Right ventricle myocardium inferior (tissue), 1 donor: ENCODE measurements around the gene RBMS3. TPM values are rescaled to one million over a fixed set of nuclear protein-coding genes. Genes with fewer than 3 reads are reported as not detected.

Source experiments
- ATAC-seq: fragments of 200-7000 bp; cut with Tn5 transposase; one replicate; pipeline ENCODE4 v1.9.1; 2020; ENCODE audit warnings: mild to moderate bottlenecking, moderate library complexity
- DNase-seq: peaks from one replicate; pipeline ENCODE4 v3.0.0; 2021; ENCODE audit errors: missing footprints
- intact Hi-C: fragments of 100-400 bp; cut with DNase I; formaldehyde crosslinking; loops from one replicate; pipeline ENCODE4 v1.11.0; 2022
- total RNA-seq: library from RNA; stranded (reverse); fragmentation: NEBNext Ultra II Directional; extraction: Animal tissue kit (Norgen Biotek cat#: 25700); gene quantifications from one replicate; pipeline ENCODE4 v1.2.1, GENCODE V29; 2021
- donor health status: DM: no; HTN: yes; CAD: no; lungs with severe emphysema.

RBMS3 gene
- total RNA-seq, 1 donor from 2014 or later = 32.7 TPM

- ATAC-seq (no peak), DNase-seq (no peak)
- intact Hi-C loops = no loop called here
These were observed 127.8 kb downstream of the RBMS3 start for GRCh38 chr3:29408676-29409075.

GRCh38 chr3:29409409-29409808 lies 128.5 kb downstream of the RBMS3 start:
- peak; percentile 54 for ATAC-seq
- no peak for DNase-seq
- intact Hi-C loops = no loop called here

- ATAC-seq = no peak
- intact Hi-C loops = loop anchor here (10.0 kb wide), 1 partner anchor 235 kb away; no protein-coding TSS in a partner anchor
These were observed 129.3 kb downstream of the RBMS3 start for GRCh38 chr3:29410220-29410619.

GRCh38 chr3:29410660-29411405 lies 130.0 kb downstream of the RBMS3 start:
- ATAC-seq (peak; percentile 64), DNase-seq (no peak)
- intact Hi-C loops = loop anchor here (10.0 kb wide), 1 partner anchor 236 kb away; no protein-coding TSS in a partner anchor

More at GRCh38 chr3:29410220-29410619, 129.3 kb downstream of the RBMS3 start:
- no peak for DNase-seq

- no peak for DNase-seq
- intact Hi-C loops = loop anchor here (10.0 kb wide), 1 partner anchor 237 kb away; no protein-coding TSS in a partner anchor
- no peak for ATAC-seq
These were observed 131.2 kb downstream of the RBMS3 start for GRCh38 chr3:29412110-29412509.

- no peak for DNase-seq
- no peak for ATAC-seq
- intact Hi-C loops = loop anchor here (10.0 kb wide), 1 partner anchor 240 kb away; no protein-coding TSS in a partner anchor
These were observed 133.8 kb downstream of the RBMS3 start for GRCh38 chr3:29414468-29415224.

- ATAC-seq (no peak), DNase-seq (no peak)
- intact Hi-C loops = loop anchor here (10.0 kb wide), 1 partner anchor 241 kb away; no protein-coding TSS in a partner anchor
These were observed 134.8 kb downstream of the RBMS3 start for GRCh38 chr3:29415482-29416223.

GRCh38 chr3:29416514-29416913 lies 135.6 kb downstream of the RBMS3 start:
- ATAC-seq = no peak
- DNase-seq = no peak
- intact Hi-C loops = loop anchor here (10.0 kb wide), 1 partner anchor 242 kb away; no protein-coding TSS in a partner anchor

- intact Hi-C loops = loop anchor here (10.0 kb wide), 1 partner anchor 335 kb away; no protein-coding TSS in a partner anchor
- no peak for DNase-seq
- no peak for ATAC-seq
These were observed 139.2 kb downstream of the RBMS3 start for GRCh38 chr3:29420106-29420505.

GRCh38 chr3:29426302-29427226 lies 145.7 kb downstream of the RBMS3 start:
- intact Hi-C loops = loop anchor here (5.0 to 10.0 kb wide), 2 partner anchors 144 to 328 kb away; partner anchors contain the start of gene RBMS3

GRCh38 chr3:29427266-29428103 lies 146.6 kb downstream of the RBMS3 start:
- ATAC-seq = peak; percentile 81
- DNase-seq = no peak
- intact Hi-C loops = loop anchor here (5.0 to 10.0 kb wide), 2 partner anchors 145 to 327 kb away; partner anchors contain the start of gene RBMS3

More at GRCh38 chr3:29426302-29427226, 145.7 kb downstream of the RBMS3 start:
- ATAC-seq = peak; percentile 65
- no peak for DNase-seq

GRCh38 chr3:29429055-29429679 lies 148.3 kb downstream of the RBMS3 start:
- no peak for DNase-seq
- no peak for ATAC-seq
- intact Hi-C loops = loop anchor here (5.0 to 10.0 kb wide), 2 partner anchors 147 to 326 kb away; partner anchors contain the start of gene RBMS3

- DNase-seq (no peak), ATAC-seq (no peak)
- intact Hi-C loops = no loop called here
These were observed 149.7 kb downstream of the RBMS3 start for GRCh38 chr3:29430558-29430971.

- ATAC-seq (no peak), DNase-seq (no peak)
- intact Hi-C loops = no loop called here
These were observed 155.9 kb downstream of the RBMS3 start for GRCh38 chr3:29436612-29437323.

GRCh38 chr3:29438580-29438979 lies 157.7 kb downstream of the RBMS3 start:
- ATAC-seq = no peak
- intact Hi-C loops = no loop called here
- no peak for DNase-seq
